Stimulated activated CD4-positive, alpha-beta T cell treated with anti-CD3 and anti-CD28 coated beads, Interleukin-4, amount 100 ng/mL, for 1 hour (primary cell): ENCODE data around the gene LNX2.

ENCODE experiments used
- DNase-seq: peaks from one replicate; pipeline ENCODE4 v3.0.0-alpha.2; 2020

The LNX2 gene

DNA sequence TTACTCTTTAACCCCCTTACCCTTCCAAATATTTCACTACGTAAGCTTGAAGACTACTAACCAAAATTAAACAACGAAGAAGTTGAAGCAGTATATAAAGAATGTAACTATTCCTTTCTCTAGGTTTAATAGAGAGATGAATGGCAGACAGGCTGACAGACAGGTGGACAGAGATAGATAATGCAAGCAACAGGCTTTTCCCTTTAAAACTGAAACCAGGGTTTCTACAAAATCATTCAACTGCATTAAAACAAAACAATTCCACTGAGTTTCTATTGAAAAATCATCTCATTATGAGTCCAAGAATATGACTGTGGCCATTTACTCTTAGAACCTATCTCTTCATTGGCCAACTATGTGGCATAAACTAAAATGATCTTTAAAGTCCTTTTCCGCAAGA is 15.2 kb downstream of the LNX2 start:
- DNase-seq = no peak

DNA sequence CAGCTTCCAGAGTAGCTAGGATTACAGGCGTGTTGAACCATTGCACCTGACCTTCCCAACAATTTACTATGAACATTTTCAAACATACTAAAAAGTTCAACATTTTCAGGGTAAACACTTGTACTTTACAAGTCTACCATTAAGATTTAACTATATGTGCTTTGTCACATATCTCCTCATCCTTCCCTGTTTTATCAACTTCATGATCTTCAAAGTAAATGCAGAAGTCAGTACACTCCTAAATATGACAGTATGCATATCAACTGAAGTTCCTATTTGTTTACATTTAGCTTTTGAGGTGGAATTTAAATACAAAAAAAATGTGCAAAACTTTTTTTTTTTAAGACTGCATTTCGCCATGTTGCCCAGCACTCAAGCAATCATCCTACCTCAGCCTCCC is 18.5 kb downstream of the LNX2 start:
- DNase-seq = no peak

DNA sequence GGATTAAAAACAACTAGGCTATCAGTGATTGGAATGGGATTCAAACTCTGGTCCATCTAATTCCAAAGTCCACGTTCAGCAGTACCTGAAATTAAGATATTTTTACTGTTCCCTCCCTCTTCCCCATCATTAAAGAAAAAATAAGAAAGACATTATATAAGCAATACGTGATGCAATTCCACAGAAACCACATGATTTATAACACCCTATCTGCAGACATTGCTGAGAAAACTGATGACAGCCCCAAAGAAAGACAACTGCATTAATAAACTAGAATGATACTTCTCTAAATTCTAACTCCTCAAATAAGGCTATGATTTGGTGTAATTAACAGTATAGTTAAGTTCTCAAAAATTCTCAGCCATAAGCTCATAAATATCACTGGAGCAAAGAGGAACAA is 19.1 kb downstream of the LNX2 start:
- no peak for DNase-seq

DNA sequence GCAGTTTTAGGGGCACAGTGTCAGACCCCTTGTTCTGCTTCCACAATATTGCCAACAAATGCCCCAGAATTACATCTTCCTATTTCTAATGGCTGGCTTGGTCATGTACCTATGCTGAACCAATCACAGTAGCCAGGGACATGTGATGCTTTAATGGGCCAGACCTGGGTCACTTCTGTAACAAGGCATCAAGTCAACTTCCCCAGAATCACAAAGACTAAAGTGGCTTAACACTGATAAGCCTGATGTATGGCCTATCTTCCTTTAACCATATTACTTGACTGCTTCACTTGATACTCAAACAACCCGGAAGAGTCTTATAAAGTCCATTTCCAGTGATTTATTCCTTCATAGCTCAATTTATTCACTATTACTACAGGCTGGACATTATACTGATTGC is 19.6 kb downstream of the LNX2 start:
- no peak for DNase-seq

DNA sequence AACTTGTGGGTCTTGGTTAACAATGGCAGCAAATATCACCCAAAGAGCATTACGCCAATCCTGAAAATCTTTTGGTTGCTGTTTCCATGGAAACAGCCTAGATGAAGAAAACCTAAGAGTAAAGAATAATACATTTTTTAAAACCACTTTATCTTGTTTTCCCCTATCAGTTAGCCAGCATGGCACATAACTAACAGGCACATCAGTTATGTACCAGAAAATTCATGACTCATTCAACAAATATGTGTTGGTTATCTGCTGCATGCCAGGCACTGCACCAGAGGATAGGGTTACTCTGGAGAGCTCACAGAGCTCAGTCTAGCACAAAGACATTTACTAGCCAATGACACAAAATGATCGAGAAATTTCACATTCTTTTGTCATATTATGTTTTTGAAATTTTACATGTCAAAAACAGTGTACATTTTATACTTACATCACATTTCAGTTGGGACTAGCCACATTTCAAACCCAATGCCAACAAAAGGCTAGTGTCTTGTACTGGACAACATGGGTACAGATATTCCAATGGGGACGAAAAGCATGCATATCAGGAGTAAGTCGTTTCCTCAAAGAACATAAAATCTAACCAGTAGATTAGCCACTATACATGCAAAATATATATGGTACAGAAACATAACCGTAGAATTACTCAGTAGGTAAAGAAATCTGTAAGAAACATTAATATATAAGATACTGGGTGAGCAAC is 20.3 kb downstream of the LNX2 start:
- no peak for DNase-seq

DNA sequence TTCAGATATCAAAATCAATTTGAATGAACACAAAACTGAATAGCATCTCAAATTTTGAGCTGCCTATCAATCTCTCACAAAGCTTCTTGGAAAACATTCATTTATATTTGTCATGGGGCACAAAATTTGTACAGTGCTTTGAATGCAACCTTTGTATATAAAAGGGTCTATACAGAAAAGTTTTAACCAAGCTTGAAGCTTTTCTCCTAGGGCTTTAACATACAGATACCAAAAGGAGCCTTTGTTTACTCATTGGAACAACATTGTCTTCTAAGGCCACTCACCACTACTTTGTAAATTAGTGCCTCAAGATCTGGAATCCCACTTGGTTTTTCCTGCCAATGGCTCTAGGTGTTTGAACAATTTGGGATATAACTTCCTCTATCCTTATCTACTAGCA is 21.2 kb downstream of the LNX2 start:
- no peak for DNase-seq

DNA sequence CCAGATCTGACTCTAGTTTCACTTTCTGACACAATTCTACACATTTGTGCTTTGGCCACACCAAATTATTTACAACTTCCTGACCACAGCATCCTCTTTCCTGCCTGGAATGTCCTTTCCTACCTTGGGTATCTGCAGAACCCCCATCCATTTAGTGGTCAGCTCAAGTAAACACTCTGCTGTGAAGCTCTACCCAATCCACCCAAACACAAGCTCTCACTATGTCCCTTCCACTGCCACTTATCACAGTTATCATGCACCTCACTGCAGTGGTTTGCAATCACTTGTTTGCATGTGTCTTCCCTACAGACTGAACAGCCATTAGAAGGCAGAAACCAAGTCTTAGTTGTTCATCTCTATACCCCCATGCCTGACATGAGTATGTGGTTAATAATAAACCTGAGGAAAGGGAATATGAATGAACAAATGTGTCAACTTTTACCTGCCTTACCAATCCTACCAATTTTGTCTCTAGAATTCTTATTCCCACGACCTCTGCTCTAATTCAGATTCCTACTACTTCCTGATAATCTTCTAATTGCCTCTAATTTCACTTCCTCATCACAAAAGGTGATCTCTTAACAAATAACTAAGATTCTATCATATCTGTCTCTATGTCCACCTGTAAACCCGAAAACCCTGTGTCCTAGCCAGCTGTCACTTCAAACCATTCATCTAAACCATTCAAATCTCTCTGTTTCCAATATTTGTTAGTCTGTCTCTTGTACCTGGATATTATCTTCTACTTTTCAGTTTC is 25.1 kb downstream of the LNX2 start:
- no peak for DNase-seq

DNA sequence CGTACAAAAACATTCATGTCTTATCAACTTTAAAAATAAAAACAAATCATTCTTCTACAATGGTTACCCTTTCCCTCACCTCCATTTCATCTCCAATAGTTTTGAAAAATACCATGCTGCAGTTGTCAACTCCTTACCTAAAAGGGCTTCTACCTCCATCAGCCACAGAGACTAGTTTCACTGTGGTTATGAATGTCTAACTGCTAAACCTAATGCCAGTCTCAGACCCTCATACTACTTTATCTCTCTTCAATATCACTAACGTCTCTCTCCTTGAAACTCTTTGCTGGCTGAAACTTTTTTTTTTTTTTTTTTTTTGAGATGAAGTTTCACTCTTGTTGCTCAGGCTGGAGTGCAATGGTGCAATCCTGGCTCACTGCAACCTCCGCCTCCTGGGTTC is 27.1 kb downstream of the LNX2 start:
- DNase-seq = no peak

DNA sequence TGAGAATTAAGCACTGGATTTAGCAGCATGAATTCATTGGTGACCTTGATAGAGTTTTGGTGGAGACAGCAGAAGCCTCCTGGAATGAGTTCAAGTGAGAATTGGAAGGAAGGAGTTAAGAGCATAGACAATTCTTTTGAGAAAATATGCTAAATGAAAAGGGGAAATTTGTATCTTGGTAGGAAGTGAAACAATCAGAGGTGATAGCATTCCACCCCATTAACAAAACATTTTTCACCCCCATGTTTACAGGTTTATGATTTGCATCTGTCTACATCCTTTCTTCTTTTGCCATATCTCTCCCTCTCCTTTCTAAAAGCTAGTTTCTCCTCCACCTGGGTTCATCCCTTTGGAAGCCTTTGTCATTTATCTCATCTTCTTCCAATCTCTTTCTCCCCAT is 27.5 kb downstream of the LNX2 start:
- DNase-seq = no peak

DNA sequence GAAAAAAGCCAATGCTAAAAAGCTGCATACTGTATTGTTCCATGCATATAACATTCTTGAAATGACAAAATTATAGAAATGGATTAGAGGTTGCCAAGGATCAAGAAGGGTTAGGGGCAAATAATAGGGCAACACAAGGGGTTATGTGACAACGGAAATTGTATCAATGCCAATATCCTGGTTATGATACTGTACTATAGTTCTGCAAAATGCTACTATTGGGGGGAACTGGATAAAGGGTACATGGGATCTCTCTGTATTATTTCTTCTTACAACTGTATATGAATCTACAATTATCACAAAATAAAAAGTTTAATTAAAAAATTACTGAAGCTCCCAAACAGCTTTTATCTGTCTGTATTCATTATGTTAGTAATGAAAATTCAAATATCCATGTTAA is 31.9 kb downstream of the LNX2 start:
- no peak for DNase-seq

DNA sequence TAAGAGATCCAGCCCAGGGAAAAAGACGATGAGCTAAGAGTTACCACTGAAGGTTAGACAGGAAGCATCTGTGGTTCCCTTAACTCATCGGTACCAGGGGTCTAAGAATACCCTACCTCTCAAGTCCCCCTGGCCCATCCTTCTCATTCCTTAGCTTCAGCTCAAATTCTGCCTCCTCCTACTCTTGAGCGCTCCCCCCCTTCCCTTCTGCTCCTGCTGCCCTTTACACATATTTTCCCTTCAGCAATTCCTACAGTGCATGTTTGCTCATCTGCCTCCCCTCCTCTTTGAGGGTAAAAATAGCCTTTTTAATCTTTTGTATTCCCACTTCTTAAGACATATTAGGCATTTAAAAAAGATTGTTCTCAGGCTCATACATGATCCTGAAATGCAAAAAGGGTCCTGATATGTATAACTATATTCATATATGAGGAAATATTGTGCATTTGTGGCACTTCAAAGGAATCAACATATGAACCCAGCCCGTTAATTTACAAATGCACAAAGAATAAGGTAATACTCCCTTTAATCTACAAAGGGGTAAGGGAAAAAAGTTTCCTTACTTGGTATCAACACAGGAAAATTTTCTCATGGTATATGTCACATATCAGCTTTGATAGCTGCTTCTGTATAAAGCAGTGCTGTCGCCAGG is 33.1 kb downstream of the LNX2 start:
- no peak for DNase-seq

DNA sequence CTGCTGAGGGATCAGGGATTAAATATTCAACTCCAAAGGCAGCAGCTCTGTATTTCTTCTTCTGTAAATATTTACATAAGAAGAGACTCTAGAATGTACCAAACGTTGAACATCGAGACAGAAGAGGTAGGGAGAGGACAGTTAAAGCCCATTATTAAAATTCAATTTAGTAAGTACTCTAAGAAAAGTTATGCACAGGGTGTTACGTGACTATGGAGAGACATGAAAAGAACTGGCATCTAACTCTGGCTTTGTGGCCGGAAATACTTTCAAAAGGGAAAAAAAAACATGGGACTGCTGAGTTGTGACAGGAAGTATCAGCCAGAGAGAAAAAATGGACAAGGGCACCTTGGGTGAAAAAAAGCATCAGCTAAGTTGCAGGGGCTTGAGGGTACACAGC is 36.7 kb downstream of the LNX2 start:
- no peak for DNase-seq

DNA sequence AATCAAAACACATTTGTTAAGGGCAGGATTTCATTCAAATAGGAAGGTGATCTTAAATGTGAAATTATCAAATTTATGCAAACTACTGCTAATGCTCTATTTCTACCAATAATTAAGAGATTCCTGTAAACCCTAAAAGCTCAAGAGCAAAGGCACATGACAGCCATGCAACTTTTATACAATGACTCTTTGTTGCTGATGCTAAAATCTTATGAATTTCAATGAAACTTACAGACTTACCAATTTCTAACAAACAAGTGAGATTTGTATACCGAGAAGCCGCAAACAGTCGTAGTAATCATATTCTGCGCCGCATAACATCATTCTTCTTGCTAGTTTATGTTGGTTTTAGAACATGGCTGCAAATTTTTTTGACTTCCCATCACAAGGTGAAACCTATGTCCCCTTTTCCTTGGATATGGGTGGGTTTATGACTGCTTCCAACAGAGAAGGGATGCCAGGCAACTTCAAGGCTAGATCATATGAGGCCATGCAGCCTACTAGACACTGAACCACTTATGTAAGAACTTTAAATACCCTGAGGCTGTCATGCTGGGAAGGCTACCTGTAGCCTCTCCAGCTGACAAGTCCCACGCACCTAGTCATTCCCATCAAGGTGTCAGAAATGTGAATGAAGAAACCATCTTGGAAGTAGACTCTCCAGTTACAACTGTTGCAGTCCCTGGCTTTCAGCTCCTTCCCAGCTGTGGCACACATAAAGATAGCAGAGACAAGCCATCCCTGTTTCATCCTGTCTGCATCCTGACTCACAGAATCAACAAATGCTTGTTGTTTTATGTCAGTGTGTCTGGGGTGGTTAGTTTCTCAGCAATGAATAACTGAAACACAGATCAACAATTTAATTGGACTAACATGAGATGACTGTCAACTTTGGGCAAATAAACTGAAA is 42.0 kb downstream of the LNX2 start:
- no peak for DNase-seq

DNA sequence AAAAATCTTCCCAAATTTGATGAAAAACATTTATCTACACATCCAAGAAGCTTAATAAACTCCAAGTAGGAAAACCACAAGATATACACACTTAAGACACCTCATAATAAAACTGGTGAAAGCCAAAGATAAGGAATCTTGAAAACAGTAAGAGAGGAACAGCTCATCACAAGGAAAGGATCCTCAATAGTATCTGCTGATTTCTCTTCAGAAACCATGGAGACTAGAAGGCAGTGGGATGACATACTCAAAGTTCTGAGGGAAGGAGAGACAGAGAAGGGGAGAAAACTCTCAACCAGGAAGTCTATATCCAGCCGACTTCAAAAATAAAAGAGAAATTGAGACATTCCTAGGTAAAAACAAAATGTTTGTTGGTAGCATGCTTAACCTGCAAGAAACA is 45.7 kb downstream of the LNX2 start:
- no peak for DNase-seq

DNA sequence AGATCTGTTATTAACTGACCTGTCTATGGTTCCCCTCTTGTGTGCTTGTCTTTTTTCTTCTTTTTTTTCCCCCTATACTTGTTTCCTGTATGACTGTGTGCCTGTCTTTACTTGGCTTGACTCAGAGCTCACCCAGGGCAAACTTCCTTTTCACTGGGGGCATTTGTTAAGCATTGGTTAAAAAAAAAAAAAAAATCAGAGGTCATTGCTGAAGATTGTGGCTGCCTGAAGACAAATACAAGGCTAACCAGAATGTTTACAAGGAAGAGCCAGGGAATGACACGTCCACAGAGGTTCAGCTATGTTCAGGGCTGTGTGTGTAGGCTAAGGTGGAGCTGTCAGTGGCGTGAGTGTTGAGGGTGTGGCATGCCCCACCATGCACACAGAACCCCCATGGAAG is 47.1 kb downstream of the LNX2 start:
- DNase-seq = no peak

DNA sequence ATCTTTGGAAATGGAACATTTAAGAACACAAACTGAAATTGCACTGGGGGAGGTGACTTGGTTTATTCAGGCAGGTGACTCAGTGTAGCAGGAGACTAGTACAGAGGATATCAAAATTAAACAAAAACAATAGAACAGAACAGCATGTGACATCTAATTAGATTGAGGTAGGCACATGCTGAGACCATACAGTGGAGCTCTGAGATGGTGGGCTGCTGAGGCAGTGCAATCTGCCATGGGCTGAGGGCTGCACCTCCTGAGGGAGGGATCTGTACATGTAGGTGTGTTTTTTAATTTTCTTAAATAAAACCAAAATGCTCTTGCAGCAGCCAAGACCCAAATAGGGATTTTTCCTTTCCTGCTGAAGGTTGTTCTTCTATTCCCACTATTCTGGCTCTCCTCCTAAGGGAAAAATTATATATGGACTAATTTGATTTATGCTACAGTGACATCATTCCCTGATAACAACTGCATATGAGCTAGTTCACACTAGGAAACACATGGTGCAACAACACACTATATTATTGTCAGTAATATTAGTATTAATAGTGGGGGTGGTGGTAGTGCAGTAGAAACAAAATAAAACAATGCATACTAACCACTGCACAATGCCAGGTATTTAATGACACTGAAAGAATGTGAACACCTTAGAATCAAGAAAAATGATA is 48.0 kb downstream of the LNX2 start:
- no peak for DNase-seq

DNA sequence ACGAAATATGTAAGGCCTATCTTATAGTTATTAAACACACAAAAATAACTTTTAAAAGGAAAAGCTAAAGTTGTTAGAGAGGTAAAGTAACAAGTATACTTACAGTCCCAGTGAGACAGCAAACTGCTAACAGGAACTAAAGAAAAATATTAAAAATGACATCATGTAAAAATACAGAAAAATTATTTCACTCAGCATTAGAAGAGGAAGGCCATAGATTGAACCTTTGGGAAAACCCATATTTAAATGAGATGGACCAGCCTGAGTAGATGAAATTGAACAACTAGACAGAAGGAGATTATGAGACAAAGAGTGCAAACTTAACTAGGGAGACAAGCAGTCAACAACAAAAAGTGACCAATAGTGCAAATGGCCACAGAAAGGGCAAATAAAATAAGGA is 49.4 kb downstream of the LNX2 start:
- DNase-seq = no peak

DNA sequence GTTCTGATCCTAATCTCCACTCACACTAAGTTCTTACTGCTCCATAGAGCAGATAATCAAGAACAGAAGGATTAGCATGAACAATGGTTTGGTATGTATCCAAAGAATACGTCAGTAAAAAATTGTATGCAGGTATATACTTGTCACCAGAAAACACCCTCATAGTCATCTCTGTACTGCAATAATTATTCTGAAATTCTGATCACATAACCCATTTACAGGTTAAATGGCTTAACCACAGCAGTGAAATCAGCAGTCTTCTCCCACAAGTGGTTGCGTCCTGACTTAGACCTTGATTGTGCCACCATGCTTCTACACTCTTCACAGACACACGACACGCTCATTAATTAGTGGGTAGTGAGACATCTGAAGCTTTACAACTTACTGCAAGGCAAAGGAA is 50.9 kb downstream of the LNX2 start:
- DNase-seq = no peak

DNA sequence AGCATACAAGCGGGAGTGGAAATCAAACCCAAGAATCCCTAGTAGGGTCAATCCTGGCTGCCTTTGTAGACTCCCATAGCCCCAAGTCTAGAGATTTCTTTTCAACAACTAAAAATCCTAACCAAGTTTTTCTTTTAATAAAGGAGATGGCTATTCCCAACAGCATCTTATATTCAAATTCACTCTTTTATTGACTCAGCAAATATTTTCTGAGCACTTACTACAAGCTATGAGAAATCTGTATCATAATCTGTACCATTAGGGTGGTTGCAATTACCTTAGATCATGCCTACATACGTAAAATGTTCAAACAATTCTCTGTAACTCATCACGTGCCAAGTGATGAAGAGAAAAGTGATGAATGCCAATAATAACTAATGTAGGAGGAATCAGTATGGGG is 54.5 kb downstream of the LNX2 start:
- DNase-seq = no peak

DNA sequence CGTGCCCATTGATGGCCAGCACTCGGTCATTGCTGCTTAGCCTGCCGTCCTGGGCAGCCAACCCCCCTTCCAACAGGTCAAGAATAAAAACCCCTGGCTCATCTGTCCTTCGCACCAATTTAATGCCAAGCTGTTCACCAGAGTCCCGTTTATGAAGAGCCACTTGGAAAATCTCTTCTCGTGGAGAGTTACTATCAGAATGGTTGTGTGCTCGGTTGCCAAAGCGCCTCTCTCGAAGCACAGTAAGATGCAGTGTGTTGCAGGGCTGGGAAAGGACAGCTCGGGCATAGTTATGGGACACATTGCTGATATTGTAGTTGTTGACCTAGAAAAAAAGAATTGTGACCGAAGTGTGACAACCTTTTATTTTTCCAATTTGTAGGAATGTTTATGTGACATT is 57.9 kb downstream of the LNX2 start:
- no peak for DNase-seq

DNA sequence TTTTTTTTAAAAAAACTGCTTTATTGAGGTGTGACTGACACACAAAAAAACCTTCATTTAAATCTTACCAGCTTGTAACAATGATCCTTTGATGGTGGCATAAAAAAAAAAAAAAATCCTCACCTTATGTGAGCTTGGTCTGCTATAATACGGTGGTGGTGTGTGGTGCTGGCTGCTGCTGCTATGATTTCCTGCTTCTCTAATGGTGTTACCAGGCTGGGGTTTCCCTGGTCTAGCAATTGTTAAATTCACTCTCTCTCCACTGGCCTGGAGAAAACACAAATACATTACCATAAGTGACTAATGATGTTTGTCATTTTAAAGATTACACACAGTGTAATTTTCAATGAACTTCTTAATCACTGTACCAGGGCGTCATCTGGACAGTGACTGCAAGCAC is 60.6 kb downstream of the LNX2 start:
- no peak for DNase-seq

DNA sequence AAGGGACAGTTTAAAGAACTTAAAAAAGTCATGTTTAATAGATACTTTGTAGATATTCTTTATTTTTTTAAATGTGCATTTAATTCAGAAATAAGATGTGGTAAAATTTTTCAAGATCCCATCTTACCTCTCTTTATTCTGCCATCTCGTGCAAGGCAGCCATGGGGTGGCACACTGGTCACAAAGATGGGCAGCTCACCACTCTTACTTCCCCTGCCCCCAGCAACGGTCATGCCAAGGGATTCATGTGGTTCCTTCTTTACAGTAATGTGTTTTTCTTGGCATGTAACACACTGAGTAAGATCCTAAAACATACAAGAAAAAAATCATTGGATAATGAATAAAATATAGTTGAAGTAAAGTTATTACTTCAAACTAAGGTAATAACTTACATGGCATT is 64.2 kb downstream of the LNX2 start:
- no peak for DNase-seq

DNA sequence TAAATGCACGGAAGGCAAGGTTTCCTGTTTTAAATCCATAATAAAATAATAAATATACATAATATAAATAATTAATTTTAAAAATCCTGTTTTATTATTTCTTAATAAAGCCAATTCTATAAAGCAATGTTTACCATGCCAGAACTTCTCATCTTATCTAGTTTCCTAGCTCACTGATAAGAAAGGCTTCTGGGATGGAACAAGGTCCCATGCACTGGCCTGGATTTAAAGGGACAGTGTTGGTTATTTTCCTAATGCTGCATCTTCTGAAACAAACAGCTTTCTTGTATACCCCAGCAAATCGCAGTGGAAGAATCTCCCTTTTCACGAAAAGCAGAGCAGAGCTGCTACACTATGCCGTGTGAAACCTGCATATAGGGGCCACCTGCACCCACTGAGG is 68.8 kb downstream of the LNX2 start:
- DNase-seq = no peak
